HepG2 (cell line): ENCODE data around the gene GMPR.

Experiments used
- FOSL2 ChIP-seq: sonication (generic); formaldehyde crosslinking; IDR thresholded peaks from 2 replicates; pipeline ENCODE4 v1.4.0; 2020; ENCODE audit warnings: missing genetic modification reagents
- KAT7 ChIP-seq: IDR thresholded peaks from 2 replicates; pipeline ENCODE4 v1.6.1; 2018; ENCODE audit warnings: borderline replicate concordance, missing compliant biosample characterization
- MAZ ChIP-seq, 2 experiments: sonication (generic) in 1 of 2; formaldehyde crosslinking in 1 of 2; IDR thresholded peaks; 2 replicates each; pipeline versions ENCODE4 v1.5.0 to v1.6.1; 2012 to 2020; ENCODE audit warnings: low read depth in 2 of 2, mild to moderate bottlenecking in 2 of 2, borderline replicate concordance in 1 of 2, improper control_type of control experiment in 1 of 2, low read length in 1 of 2, missing genetic modification reagents in 1 of 2, moderate library complexity in 1 of 2
- XBP1 ChIP-seq: sonication (generic); formaldehyde crosslinking; IDR thresholded peaks from 2 replicates; pipeline ENCODE4 v1.5.0; 2020; ENCODE audit warnings: missing genetic modification reagents
- ZNF549 ChIP-seq: sonication (generic); formaldehyde crosslinking; IDR thresholded peaks from 2 replicates; pipeline ENCODE4 v1.5.0; 2020; ENCODE audit warnings: missing genetic modification reagents
- TF ChIP-seq, protein P1 (sequence below): IDR thresholded peaks from 2 replicates; pipeline ENCODE4 v1.6.1; 2016; ENCODE audit warnings: low read depth, borderline replicate concordance
- TF ChIP-seq, protein P2 (sequence below): sonication (generic); formaldehyde crosslinking; IDR thresholded peaks from 2 replicates; pipeline ENCODE4 v1.4.0; 2020; ENCODE audit warnings: missing genetic modification reagents; ENCODE audit errors: not compliant biosample characterization
- TF ChIP-seq, protein P3 (sequence below): sonication (generic); formaldehyde crosslinking; IDR thresholded peaks from 2 replicates; pipeline ENCODE4 v1.4.0; 2020; ENCODE audit warnings: mild to moderate bottlenecking, missing genetic modification reagents
- TF ChIP-seq, protein P4 (sequence below): IDR thresholded peaks from 2 replicates; pipeline ENCODE4 v1.6.1; 2012; ENCODE audit warnings: inconsistent platforms
- TF ChIP-seq, protein P5 (sequence below): sonication (generic); formaldehyde crosslinking; IDR thresholded peaks from 2 replicates; pipeline ENCODE4 v1.4.0; 2020; ENCODE audit warnings: missing genetic modification reagents, low read depth, mild to moderate bottlenecking, borderline replicate concordance
- TF ChIP-seq, protein P6 (sequence below): sonication (generic); formaldehyde crosslinking; IDR thresholded peaks from 2 replicates; pipeline ENCODE4 v1.5.0; 2020; ENCODE audit warnings: mild to moderate bottlenecking, missing genetic modification reagents, moderate library complexity

DNA sequence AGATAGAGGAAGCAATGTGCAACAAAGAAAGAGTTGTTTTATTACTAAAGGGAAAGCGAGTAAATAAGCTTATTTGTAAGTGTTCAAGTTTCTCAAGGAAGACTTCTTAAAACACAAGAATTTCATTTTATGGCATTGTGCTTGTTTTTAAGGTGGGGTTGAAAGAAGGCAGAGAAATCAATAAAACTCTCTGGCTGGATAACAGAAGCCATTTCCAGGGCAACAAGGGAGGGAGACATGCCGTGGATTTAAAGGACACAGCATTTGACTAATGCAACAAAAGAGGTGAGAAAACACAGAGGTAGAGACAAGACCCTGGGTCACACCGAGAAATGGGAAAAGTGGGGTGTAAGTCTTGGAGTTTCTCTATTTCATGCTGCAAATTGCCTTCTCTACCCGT, 28.8 kb upstream of the GMPR start:
- TF ChIP-seq, protein P1, sequence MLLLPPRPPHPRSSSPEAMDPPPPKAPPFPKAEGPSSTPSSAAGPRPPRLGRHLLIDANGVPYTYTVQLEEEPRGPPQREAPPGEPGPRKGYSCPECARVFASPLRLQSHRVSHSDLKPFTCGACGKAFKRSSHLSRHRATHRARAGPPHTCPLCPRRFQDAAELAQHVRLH (CRISPR knock-in tag): no peak
- no peak for TF ChIP-seq FOSL2 (CRISPR knock-in tag)
- TF ChIP-seq KAT7 (CRISPR knock-in tag): no peak
- TF ChIP-seq, protein P2, sequence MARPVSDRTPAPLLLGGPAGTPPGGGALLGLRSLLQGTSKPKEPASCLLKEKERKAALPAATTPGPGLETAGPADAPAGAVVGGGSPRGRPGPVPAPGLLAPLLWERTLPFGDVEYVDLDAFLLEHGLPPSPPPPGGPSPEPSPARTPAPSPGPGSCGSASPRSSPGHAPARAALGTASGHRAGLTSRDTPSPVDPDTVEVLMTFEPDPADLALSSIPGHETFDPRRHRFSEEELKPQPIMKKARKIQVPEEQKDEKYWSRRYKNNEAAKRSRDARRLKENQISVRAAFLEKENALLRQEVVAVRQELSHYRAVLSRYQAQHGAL (CRISPR knock-in tag): no peak
- TF ChIP-seq, protein P3, sequence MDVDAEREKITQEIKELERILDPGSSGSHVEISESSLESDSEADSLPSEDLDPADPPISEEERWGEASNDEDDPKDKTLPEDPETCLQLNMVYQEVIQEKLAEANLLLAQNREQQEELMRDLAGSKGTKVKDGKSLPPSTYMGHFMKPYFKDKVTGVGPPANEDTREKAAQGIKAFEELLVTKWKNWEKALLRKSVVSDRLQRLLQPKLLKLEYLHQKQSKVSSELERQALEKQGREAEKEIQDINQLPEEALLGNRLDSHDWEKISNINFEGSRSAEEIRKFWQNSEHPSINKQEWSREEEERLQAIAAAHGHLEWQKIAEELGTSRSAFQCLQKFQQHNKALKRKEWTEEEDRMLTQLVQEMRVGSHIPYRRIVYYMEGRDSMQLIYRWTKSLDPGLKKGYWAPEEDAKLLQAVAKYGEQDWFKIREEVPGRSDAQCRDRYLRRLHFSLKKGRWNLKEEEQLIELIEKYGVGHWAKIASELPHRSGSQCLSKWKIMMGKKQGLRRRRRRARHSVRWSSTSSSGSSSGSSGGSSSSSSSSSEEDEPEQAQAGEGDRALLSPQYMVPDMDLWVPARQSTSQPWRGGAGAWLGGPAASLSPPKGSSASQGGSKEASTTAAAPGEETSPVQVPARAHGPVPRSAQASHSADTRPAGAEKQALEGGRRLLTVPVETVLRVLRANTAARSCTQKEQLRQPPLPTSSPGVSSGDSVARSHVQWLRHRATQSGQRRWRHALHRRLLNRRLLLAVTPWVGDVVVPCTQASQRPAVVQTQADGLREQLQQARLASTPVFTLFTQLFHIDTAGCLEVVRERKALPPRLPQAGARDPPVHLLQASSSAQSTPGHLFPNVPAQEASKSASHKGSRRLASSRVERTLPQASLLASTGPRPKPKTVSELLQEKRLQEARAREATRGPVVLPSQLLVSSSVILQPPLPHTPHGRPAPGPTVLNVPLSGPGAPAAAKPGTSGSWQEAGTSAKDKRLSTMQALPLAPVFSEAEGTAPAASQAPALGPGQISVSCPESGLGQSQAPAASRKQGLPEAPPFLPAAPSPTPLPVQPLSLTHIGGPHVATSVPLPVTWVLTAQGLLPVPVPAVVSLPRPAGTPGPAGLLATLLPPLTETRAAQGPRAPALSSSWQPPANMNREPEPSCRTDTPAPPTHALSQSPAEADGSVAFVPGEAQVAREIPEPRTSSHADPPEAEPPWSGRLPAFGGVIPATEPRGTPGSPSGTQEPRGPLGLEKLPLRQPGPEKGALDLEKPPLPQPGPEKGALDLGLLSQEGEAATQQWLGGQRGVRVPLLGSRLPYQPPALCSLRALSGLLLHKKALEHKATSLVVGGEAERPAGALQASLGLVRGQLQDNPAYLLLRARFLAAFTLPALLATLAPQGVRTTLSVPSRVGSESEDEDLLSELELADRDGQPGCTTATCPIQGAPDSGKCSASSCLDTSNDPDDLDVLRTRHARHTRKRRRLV (CRISPR knock-in tag): no peak
- TF ChIP-seq, protein P4, sequence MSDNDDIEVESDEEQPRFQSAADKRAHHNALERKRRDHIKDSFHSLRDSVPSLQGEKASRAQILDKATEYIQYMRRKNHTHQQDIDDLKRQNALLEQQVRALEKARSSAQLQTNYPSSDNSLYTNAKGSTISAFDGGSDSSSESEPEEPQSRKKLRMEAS: no peak
- no peak for TF ChIP-seq XBP1 (CRISPR knock-in tag)
- no peak for TF ChIP-seq MAZ (IDR thresholded peaks at IDR 0.05; ENCODE audit: borderline replicate concordance, low read depth, low read length)
- no peak for TF ChIP-seq MAZ (CRISPR knock-in tag; IDR thresholded peaks at IDR 0.05; ENCODE audit: low read depth)
- TF ChIP-seq, protein P5, sequence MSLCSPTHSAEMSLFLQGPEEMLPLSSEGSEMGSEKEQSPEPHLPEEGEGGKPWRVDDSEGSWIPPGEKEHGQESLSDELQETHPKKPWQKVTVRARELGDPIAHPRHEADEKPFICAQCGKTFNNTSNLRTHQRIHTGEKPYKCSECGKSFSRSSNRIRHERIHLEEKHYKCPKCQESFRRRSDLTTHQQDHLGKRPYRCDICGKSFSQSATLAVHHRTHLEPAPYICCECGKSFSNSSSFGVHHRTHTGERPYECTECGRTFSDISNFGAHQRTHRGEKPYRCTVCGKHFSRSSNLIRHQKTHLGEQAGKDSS (CRISPR knock-in tag): no peak
- TF ChIP-seq, protein P6, sequence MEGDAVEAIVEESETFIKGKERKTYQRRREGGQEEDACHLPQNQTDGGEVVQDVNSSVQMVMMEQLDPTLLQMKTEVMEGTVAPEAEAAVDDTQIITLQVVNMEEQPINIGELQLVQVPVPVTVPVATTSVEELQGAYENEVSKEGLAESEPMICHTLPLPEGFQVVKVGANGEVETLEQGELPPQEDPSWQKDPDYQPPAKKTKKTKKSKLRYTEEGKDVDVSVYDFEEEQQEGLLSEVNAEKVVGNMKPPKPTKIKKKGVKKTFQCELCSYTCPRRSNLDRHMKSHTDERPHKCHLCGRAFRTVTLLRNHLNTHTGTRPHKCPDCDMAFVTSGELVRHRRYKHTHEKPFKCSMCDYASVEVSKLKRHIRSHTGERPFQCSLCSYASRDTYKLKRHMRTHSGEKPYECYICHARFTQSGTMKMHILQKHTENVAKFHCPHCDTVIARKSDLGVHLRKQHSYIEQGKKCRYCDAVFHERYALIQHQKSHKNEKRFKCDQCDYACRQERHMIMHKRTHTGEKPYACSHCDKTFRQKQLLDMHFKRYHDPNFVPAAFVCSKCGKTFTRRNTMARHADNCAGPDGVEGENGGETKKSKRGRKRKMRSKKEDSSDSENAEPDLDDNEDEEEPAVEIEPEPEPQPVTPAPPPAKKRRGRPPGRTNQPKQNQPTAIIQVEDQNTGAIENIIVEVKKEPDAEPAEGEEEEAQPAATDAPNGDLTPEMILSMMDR: no peak
- no peak for TF ChIP-seq ZNF549 (CRISPR knock-in tag)
